HG03159 (cell line): ENCODE data around the gene RAB39A.
"Not testable (repeated sequence)": the region's sequence is repeated elsewhere in the genome, so short reads cannot be mapped to it uniquely, and the experiment has no call there.

Experiments
- ATAC-seq: cut with Tn5 transposase; IDR thresholded peaks from one replicate; pipeline ENCODE4 v1.9.1; 2021; ENCODE audit warnings: mild to moderate bottlenecking, moderate library complexity; ENCODE audit not compliant: unreplicated experiment

Gene RAB39A

DNA sequence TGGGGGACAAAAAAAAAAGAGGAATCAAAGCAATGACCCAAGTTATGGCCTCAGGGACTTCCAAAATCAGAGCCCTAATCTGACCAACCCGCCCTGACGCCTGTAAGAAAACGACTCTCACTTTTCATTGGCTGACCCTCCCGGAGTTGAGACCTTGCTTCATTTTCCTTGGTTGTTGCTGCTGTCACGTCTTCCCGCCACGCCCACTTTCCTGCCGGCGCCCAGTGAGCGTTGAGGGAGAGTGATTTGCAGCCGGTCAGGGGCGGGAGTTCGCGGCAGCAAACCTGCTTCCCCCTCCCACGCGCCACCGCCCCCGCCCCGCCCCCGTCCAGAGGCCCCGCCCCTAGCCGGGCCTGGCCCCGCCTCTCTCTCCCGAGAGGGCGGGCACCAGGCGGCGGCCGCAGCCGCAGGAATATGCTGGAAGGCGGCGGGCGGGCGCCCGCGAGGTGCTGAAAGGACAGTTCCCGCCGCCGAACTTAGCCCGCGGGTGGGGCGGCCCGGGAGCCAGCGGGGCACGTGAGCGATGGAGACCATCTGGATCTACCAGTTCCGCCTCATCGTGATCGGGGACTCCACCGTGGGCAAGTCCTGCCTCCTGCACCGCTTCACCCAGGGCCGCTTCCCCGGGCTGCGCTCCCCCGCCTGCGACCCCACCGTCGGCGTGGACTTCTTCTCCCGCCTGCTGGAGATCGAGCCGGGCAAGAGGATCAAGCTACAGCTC lies at the start of gene RAB39A:
Gene RAB39A, plus strand, starts transcription at position 403 of the 721 bp plus-strand sequence. Its CDS starts 121 bp downstream, at position 524.
- peak; percentile 94 for ATAC-seq

DNA sequence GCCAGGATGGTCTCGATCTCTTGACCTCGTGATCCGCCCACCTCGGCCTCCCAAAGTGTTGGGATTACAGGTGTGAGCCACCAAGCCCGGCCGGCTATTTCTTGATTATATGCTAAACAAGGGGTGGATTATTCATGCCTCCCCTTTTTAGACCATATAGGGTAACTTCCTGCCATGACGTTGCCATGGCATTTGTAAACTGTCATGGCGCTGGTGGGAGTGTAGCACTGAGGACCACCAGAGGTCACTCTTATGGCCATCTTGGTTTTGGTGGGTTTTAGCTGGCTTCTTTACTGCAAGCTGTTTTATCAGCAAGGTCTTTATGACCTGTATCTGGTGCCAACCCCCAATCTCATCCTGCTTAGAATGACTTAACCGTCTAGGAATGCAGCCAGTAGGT lies 46.8 kb upstream of the RAB39A start:
- ATAC-seq, result not testable (repeated sequence)

DNA sequence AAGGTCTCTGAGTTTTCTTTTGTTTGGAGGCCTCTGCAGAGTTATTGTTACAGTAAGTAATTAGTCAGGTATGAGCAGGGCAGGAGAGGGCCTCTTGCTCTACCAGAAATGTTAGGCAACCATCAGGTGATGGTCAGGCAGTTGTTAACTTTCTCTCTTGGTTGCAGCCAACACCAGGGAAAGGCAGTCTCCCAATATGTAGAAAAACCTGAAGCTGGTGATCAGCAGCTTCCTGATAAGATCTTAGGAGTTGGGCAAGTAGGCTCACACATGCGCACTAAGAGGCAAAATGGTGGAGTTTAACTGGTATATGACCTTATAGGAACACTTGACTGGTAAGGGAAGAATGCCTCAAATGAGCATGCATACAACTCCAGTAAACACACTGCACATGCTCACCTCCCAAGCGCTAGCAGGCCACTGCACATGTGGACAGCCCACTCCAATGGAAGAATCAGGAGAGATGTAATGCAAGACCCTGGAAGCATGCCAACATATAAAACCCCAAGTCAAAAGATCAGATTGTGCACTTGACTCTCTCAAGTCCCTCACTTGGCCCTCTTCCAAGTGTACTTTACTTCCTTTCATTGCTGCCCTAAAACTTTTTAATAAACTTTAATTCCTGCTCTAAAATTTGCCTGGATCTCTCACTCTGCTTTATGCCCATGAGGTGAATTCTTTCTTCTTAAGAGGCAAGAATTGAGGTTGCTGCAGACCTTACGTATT lies 46.0 kb upstream of the RAB39A start:
- no peak for ATAC-seq

DNA sequence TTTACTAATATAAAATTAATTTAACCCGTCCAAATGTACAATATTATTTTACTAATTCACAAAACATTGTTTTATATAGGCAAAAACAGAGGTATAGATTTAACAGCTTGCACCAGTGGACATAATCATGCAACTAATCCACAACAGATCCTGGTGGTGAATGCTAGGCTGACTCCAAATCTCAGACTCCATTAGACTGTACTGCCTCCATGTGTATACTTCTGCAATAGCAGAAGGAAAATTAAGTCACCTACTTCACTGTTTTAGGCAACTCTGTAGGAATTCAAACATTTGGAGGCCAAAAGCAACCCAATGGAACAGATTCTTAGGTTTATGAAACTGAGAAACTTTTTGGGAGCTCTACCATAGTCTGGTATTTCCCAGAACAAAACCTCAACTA lies 30.0 kb upstream of the RAB39A start:
- ATAC-seq, result peak; percentile 67

- ATAC-seq, result no peak
Observed at GRCh38 chr11:107908211-107908610, 20.0 kb upstream of the RAB39A start.

- not testable (repeated sequence) for ATAC-seq
Observed at GRCh38 chr11:107912415-107912814, 15.8 kb upstream of the RAB39A start.

- no peak for ATAC-seq
Observed at GRCh38 chr11:107915229-107915628, 13.0 kb upstream of the RAB39A start.

DNA sequence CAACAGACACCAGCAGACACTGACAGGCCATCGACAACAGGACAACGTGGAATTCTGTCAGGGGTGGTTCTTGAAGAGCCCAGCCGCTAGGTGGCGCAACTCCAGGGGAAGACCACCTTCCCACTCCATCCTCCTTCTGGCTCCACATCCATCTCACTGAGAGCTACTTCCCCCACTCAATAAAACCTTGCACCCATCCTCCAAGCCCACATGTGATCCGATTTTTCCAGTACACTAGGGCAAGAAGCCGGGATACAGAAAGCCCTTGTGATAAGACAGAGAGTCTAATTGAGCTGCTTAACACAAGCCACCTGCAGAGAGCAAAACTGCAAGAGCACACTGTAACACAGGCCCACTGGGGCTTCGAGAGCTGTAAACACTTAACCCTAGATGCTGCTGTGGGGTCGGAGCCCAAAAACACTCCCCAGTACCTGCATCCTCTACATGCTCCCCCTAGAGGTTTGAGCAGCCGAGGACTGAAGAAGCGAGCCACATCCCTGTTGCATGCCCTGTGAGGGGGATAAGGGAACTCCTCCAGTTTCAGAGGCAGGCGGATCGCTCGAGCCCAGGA lies 11.5 kb upstream of the RAB39A start:
- no peak for ATAC-seq

DNA sequence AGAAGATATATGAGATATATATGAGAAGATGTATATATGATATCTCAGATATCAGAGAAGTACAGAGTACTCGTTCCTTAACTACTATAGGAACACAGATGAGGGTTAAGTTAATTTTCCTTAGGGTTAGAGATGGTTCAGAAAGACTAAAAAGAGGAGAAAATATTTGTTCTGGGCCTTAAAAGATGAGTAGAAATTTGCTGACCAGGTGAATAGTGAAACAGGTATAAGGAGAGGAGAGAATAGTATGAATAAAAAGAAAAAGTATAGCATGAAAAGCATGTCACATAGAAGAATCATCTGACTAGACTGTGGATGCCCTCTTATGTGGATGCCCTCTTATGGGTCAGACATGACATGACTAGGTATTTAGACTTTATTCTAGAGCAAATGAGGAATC lies 6.3 kb upstream of the RAB39A start:
- ATAC-seq, result no peak

- ATAC-seq, result not testable (repeated sequence)
Observed at GRCh38 chr11:107923519-107923918, 4.7 kb upstream of the RAB39A start.

DNA sequence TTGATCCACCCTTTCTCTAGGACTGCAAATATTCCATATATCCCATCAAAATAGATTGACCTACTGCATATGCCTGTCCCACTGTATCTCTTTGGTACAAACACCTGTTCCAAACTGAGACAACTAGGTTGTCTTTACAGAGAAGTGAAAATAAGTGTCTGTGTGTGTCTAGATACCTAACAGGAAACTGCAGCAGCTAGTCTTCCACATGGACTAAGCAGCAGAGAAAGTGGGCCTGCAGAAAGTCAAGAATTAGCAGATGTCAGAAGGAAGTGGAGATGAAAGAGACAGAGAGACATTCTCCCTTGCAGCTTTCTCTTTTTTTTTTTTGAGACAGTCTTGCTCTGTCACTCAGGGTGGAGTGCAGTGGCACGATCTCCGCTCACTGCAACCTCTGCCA lies 3.9 kb upstream of the RAB39A start:
- no peak for ATAC-seq

DNA sequence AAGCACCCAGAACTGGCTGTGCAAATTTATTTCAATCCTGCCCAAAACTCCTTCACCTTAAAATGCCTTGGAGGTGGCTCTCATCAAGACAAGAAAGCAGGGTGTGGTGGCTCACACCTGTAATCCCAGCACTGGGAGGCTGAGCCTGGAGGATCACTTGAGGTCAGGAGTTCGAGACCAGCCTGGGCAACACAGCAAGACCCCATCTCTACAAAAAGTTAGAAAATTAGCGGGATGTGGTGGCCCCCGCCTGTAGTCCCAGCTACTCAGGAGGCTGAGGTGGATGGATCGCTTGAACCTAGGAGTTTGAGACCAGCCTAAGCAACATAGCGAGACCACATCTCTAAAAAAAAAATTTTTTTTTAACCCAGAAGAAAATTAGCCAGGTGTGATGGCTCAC lies 689 bp upstream of the RAB39A start:
- no peak for ATAC-seq

DNA sequence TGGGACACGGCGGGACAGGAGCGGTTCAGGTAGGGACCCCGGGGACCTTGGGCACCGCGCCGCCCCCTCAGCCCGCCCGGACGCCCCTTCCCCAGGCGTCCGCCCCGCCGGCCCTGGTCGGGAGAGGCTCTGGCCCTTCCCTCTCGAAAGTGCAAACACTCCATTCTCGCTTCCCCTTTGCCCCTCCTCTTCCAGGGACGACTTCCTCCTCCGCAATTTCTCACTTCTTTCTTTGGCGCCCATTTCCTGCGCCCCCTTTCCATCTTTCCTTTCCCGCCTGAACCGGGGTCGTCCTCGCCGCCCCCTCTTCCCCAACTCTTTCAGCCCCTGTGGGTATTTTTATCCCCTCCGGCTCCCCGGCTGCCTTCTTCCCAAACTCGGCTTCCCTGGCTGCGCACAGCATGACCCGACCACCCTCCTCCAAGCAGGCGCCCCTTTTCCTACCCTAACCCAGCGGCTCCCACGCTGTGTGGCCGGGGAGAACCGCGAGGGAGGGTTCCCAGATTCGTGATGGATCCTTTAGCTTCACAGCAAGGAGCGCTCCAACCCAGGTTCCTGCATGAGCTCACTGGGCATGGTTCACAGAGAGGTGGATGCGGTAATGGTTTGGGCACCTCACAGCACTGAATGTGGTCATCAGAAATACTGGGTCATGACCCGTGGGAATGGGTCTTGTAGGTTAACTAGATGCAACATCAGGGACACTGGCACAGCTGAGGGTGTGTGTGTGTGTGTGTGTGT lies 689 bp downstream of the RAB39A start:
- peak; percentile 1 for ATAC-seq

DNA sequence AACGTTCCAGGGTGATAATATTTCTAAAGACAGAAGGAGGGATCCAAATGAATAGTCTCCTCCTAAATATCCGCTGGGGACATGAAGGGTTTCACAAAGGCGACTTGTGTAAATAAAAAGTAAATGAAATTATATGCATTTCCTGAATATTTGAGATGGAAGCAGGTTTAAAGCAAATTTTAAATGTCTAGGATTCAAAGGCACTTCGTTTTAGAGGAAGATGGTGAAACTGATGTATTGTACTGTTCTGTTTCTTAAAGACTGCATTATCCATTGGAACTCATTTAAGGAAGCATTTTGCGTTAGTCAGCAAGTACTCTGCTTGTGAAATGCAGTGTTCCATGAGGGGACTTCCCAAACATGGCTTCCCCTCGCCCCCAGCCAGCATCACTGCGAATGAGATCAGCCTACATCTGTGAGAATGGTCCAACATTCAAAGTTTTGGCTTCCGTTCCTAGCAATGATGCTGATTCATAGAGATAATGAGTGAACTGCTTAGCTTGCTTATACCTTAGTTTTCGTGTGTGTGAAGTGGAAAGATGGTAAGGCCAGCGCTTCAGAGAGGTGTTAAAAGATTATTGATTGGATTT lies 1.5 kb downstream of the RAB39A start:
- ATAC-seq, result no peak

- ATAC-seq, result no peak
Observed at GRCh38 chr11:107931206-107931605, 3.0 kb downstream of the RAB39A start.

- ATAC-seq, result no peak
Observed at GRCh38 chr11:107947904-107948303, 19.7 kb downstream of the RAB39A start.

- not testable (repeated sequence) for ATAC-seq
Observed at GRCh38 chr11:107948328-107948727, 20.1 kb downstream of the RAB39A start.

GRCh38 chr11:107951155-107951554 lies 22.9 kb downstream of the RAB39A start:
- no peak for ATAC-seq

GRCh38 chr11:107953446-107953845 lies 25.2 kb downstream of the RAB39A start:
- no peak for ATAC-seq

- ATAC-seq, result no peak
Observed at GRCh38 chr11:107956543-107956942, 28.3 kb downstream of the RAB39A start.

GRCh38 chr11:107957109-107957588 lies 28.9 kb downstream of the RAB39A start:
- ATAC-seq, result no peak
